DOHH2 (cell line): ENCODE results near the gene MTCL1.

Source experiments
- EZH2phosphoT487 ChIP-seq: fragments of 200-600 bp; sonication (generic); IDR thresholded peaks from 2 replicates; pipeline ENCODE4 v1.6.1; 2017; ENCODE audit warnings: borderline replicate concordance, mild to moderate bottlenecking, antibody characterized with exemption, low read length, moderate library complexity, mixed read lengths
- TF ChIP-seq, protein P1 (sequence below): fragments of 200-600 bp; sonication (generic); IDR thresholded peaks from one replicate; pipeline ENCODE4 v1.5.1; 2014; ENCODE audit warnings: antibody characterized with exemption, mild to moderate bottlenecking, low read depth, low read length; ENCODE audit not compliant: poor library complexity, severe bottlenecking

GRCh38 chr18:8734496-8734895 is 29.1 kb downstream of the MTCL1 start:
- TF ChIP-seq, protein P1, sequence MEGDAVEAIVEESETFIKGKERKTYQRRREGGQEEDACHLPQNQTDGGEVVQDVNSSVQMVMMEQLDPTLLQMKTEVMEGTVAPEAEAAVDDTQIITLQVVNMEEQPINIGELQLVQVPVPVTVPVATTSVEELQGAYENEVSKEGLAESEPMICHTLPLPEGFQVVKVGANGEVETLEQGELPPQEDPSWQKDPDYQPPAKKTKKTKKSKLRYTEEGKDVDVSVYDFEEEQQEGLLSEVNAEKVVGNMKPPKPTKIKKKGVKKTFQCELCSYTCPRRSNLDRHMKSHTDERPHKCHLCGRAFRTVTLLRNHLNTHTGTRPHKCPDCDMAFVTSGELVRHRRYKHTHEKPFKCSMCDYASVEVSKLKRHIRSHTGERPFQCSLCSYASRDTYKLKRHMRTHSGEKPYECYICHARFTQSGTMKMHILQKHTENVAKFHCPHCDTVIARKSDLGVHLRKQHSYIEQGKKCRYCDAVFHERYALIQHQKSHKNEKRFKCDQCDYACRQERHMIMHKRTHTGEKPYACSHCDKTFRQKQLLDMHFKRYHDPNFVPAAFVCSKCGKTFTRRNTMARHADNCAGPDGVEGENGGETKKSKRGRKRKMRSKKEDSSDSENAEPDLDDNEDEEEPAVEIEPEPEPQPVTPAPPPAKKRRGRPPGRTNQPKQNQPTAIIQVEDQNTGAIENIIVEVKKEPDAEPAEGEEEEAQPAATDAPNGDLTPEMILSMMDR = no peak
- no peak for TF ChIP-seq EZH2phosphoT487
